DOHH2 (cell line): ENCODE measurements around the gene SREBF1.

Experiments
- H3F3A ChIP-seq: fragments of 200-600 bp; sonication (generic), shearing (Covaris generic); 2 replicates; pipeline ENCODE4 v1.6.0; 2016; ENCODE audit warnings: antibody characterized with exemption, mild to moderate bottlenecking; ENCODE audit not compliant: control insufficient read depth, insufficient read depth
- H3K27ac ChIP-seq: fragments of 200-600 bp; sonication (generic); 2 replicates; pipeline ENCODE4 v1.5.1; 2014; ENCODE audit warnings: low read depth, mild to moderate bottlenecking, low read length, moderate library complexity
- H3K27me3 ChIP-seq: fragments of 200-600 bp; sonication (generic); 2 replicates; pipeline ENCODE4 v1.6.1; 2014; ENCODE audit warnings: mild to moderate bottlenecking, low read length, mixed read lengths; ENCODE audit not compliant: control insufficient read depth
- H3K36me3 ChIP-seq: fragments of 200-600 bp; sonication (generic); 2 replicates; pipeline ENCODE4 v1.6.1; 2014; ENCODE audit warnings: mild to moderate bottlenecking, low read length, moderate library complexity, mixed read lengths; ENCODE audit not compliant: control insufficient read depth
- H3K4me1 ChIP-seq: fragments of 200-600 bp; sonication (generic); 2 replicates; pipeline ENCODE4 v1.6.1; 2014; ENCODE audit warnings: mild to moderate bottlenecking, low read length, mixed read lengths; ENCODE audit not compliant: control insufficient read depth
- H3K4me2 ChIP-seq: fragments of 200-600 bp; sonication (generic); 2 replicates; pipeline ENCODE4 v1.6.0; 2014; ENCODE audit warnings: mild to moderate bottlenecking, low read length, moderate library complexity
- H3K4me3 ChIP-seq: fragments of 200-600 bp; sonication (generic); 2 replicates; pipeline ENCODE4 v1.5.1; 2014; ENCODE audit warnings: mild to moderate bottlenecking, low read length, mixed read lengths
- H3K79me2 ChIP-seq: fragments of 200-600 bp; sonication (generic); 2 replicates; pipeline ENCODE4 v1.6.1; 2014; ENCODE audit warnings: mild to moderate bottlenecking, low read length, mixed read lengths; ENCODE audit not compliant: control insufficient read depth
- H3K9me2 ChIP-seq: fragments of 200-600 bp; sonication (generic); replicated peaks from 2 replicates; pipeline ENCODE4 v1.6.1; 2014; ENCODE audit warnings: mild to moderate bottlenecking, low read length, mixed read lengths; ENCODE audit not compliant: control insufficient read depth
- H3K9me3 ChIP-seq: fragments of 200-600 bp; sonication (generic); 2 replicates; pipeline ENCODE4 v1.6.1; 2014; ENCODE audit warnings: antibody characterized with exemption, low read length, mixed read lengths; ENCODE audit not compliant: control insufficient read depth, insufficient read depth
- H4K20me1 ChIP-seq: fragments of 200-600 bp; sonication (generic); 2 replicates; pipeline ENCODE4 v1.6.0; 2014; ENCODE audit warnings: low read depth, mild to moderate bottlenecking, antibody characterized with exemption, low read length, moderate library complexity; ENCODE audit not compliant: control insufficient read depth, insufficient read depth
- EZH2phosphoT487 ChIP-seq: fragments of 200-600 bp; sonication (generic); IDR thresholded peaks from 2 replicates; pipeline ENCODE4 v1.6.1; 2017; ENCODE audit warnings: borderline replicate concordance, mild to moderate bottlenecking, antibody characterized with exemption, low read length, moderate library complexity, mixed read lengths
- TF ChIP-seq, protein P1 (sequence below): fragments of 200-600 bp; sonication (generic); IDR thresholded peaks from one replicate; pipeline ENCODE4 v1.5.1; 2014; ENCODE audit warnings: antibody characterized with exemption, mild to moderate bottlenecking, low read depth, low read length; ENCODE audit not compliant: poor library complexity, severe bottlenecking

Gene SREBF1

DNA sequence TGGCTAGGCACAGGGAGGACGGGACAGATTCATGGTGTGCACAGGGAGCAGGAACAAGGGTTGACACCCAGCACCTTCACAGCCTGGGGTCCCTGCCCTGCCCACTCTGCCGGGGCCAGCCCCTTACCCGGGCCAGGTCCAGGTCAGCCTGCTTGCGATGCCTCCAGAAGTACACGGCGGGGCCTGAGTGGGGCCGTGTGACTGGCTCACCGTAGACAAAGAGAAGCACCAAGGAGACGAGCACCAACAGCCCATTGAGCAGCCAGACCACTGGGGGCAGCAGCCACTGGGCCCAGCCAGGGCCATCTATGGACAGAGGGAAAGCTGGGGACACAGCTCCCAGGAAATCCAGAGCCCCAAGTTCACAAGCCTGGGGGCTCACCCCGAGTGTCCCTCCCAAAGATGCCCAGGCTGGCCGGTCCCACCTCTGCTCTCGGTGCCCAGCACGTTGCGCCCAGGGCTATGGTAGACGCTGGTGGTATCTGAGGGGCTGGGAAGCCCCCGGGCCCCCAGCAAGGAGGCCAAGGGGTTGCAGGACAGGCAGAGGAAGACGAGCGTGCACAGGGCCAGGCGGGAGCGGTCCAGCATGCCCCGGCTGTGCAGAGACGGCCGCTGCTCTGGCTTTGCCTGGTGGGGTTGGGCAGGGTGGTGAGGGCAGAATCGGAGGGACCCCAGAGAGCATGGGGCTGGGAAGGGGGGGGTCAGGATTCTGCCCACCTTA lies 19.8 kb downstream of the SREBF1 start:
- H3K9me2 ChIP-seq: no peaks in the 10 kb centered on the region
- no peak overlapping the region for H3K4me2 ChIP-seq
- H3K27ac ChIP-seq: no peak overlapping the region
- peaks cover 23% of the 10 kb centered on the region for H3K79me2 ChIP-seq
- peaks cover 2% of the 10 kb centered on the region for H3F3A ChIP-seq
- H3K27me3 ChIP-seq: no peaks in the 10 kb centered on the region
- TF ChIP-seq, protein P1, sequence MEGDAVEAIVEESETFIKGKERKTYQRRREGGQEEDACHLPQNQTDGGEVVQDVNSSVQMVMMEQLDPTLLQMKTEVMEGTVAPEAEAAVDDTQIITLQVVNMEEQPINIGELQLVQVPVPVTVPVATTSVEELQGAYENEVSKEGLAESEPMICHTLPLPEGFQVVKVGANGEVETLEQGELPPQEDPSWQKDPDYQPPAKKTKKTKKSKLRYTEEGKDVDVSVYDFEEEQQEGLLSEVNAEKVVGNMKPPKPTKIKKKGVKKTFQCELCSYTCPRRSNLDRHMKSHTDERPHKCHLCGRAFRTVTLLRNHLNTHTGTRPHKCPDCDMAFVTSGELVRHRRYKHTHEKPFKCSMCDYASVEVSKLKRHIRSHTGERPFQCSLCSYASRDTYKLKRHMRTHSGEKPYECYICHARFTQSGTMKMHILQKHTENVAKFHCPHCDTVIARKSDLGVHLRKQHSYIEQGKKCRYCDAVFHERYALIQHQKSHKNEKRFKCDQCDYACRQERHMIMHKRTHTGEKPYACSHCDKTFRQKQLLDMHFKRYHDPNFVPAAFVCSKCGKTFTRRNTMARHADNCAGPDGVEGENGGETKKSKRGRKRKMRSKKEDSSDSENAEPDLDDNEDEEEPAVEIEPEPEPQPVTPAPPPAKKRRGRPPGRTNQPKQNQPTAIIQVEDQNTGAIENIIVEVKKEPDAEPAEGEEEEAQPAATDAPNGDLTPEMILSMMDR: no peak
- no peak for TF ChIP-seq EZH2phosphoT487
- H3K4me1 ChIP-seq: peaks cover 24% of the 10 kb centered on the region
- no peak overlapping the region for H3K4me3 ChIP-seq
- H3K9me3 ChIP-seq: no peaks in the 10 kb centered on the region
- peaks cover 2% of the 10 kb centered on the region; the same call in 1 of the 2 replicates for H4K20me1 ChIP-seq
- peaks cover 92% of the 10 kb centered on the region for H3K36me3 ChIP-seq

DNA sequence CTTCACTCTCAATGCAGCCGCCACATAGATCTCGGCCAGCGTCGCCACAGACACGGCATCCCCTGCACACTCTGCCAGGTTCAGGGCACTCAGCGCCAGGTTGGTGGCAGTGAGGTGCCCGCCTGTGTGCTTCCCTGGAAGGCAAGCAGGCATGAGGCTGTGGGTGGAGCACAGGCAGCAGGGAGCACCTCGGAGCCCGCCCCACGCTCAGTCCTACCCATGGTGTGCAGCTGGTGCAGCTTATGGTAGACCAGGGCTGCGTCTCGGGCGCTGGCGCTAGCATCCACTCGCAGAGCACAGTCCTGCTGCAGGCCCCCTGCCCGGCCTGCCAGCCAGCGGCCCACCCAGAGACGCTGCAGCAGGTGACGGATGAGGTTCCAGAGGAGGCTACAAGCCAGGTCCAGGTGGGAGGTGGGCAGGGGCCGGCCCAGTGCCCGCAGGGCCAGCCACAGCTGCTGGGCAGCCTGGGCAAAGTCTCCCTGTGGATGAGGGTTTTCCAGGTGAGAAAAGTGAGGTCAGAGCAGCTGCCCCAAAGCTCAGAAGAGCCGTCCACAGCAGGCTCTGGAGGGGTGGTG lies 20.5 kb downstream of the SREBF1 start:
- Histone ChIP-seq H3K79me2 (peaks cover 16% of the 10 kb centered on the region), H3K27me3 (no peaks in the 10 kb centered on the region), H3K9me3 (no peaks in the 10 kb centered on the region), H3K9me2 (no peaks in the 10 kb centered on the region), H3K27ac (no peak overlapping the region), H3K4me3 (no peak overlapping the region), H4K20me1 (peaks cover 2% of the 10 kb centered on the region; the same call in 1 of the 2 replicates), H3K4me2 (no peak overlapping the region), H3F3A (peaks cover 5% of the 10 kb centered on the region), H3K36me3 (peaks cover 92% of the 10 kb centered on the region), H3K4me1 (peaks cover 17% of the 10 kb centered on the region)
- no peak for TF ChIP-seq EZH2phosphoT487
- TF ChIP-seq, protein P1: no peak

DNA sequence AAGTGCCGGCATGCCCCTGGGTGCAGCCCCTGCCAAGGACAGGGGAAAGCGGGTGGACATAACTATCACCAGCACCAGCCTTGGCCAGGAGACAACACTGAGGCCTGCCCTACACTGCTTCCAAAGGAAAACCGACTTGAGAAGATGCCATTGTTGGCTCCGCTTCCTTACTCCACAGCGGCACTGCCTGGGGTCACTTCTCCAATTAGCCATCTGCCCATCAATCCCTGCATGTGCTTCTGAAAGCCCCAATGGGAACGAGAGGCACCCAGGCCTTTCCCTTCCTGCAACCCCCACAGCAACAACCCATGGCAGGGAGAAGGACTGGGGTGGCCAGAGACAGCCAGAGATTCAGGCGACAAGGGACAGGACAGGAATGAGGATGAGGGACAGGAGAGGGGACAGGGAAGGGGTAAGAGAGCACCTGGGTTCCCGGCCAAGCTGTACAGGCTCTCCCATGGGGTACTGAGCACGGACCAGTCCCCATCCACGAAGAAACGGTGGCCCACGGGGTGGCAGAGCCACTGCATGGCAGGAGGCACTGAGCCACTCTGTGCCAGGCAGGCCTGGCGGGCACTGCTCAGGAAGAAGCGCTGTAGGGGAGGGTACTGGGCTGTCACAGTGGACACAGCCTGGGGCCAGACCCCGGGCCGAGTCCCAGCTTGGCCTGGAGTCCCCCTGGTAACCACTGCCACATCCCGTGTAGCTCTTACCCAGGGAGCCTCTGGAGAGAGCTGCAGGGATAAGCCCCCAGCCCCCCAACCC lies 21.2 kb downstream of the SREBF1 start:
- no peak overlapping the region for H3K27ac ChIP-seq

More for the DNA sequence above, 21.2 kb downstream of the SREBF1 start:
- H3F3A ChIP-seq: peaks cover 9% of the 10 kb centered on the region
- no peak for TF ChIP-seq EZH2phosphoT487
- TF ChIP-seq, protein P1: no peak
- H3K9me2 ChIP-seq: no peaks in the 10 kb centered on the region
- no peaks in the 10 kb centered on the region for H3K9me3 ChIP-seq
- no peaks in the 10 kb centered on the region for H3K27me3 ChIP-seq
- H3K79me2 ChIP-seq: peaks cover 9% of the 10 kb centered on the region
- H3K4me1 ChIP-seq: peaks cover 10% of the 10 kb centered on the region
- H3K4me3 ChIP-seq: no peak overlapping the region
- peaks cover 91% of the 10 kb centered on the region for H3K36me3 ChIP-seq
- H3K4me2 ChIP-seq: no peak overlapping the region
- peaks cover 2% of the 10 kb centered on the region; the same call in 1 of the 2 replicates for H4K20me1 ChIP-seq
